ENCODE results near the gene UBIAD1. TPM values are rescaled to one million over a fixed set of nuclear protein-coding genes. Genes with fewer than 3 reads are reported as not detected.
A peak's percentile ranks its signal among the peaks of the same experiment; 100 is the strongest.

Gene UBIAD1
- total RNA-seq, 2 donors from 2014 or later: 13.1 to 23.2 TPM

DNA sequence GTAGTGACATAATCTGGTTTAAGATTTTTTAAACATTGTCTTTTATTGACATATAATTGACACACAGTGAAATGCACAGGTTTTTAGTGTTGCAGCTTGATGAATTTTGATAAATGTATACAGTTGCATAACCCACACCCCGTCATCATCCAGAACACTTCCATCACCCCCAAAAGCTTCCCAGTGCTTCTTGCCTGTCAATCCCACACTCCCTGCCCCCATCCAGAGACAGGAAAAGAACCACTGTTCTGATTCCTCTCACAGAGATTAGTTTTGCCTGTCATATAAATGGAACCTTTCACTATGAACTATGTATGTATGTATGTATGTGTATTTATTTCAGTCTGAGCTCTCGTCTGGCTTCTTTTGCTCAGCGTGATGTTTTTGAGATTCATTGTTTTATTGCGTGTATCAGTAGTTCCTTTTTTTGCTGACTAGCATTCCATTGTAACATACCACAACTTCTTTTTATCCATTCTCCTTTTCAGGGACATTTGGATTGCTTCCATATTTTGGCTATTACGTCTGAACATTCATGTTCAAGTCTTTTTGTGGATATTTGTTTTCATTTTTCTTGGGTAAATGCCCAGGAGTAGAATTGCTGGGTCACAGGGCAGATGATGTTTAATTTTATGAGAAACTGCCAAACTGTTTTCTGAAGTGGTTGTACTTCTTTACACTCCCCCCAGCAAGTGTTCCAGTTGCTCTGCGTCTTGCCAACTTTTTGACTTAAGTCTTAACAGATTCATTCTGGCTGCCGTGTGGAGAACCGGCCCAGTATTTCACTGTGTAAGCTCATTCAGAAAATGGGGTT is 8.7 kb downstream of the UBIAD1 start:
- DNase-seq (ENCODE audit: low spot score): no peak
- Histone ChIP-seq H3K9me3 (no peaks in the 10 kb centered on the region), H3K4me1 (ENCODE audit: control insufficient read depth in 1 of 2, low read depth in 2 of 2) (peaks cover 6 to 11% of the 10 kb centered on the region in 2 donors), H3K36me3 (peaks cover 10% of the 10 kb centered on the region), H3K27ac (peak overlapping the region in 1 of 2 donors; percentile 31), H3K4me3 (no peak overlapping the region), H3K27me3 (replicated peaks; ENCODE audit: insufficient read depth) (no peaks in the 10 kb centered on the region)
- peak; percentile 59 for ATAC-seq (ENCODE audit: insufficient number of reproducible peaks, low FRiP score, low read depth)
- TF ChIP-seq, protein P1, sequence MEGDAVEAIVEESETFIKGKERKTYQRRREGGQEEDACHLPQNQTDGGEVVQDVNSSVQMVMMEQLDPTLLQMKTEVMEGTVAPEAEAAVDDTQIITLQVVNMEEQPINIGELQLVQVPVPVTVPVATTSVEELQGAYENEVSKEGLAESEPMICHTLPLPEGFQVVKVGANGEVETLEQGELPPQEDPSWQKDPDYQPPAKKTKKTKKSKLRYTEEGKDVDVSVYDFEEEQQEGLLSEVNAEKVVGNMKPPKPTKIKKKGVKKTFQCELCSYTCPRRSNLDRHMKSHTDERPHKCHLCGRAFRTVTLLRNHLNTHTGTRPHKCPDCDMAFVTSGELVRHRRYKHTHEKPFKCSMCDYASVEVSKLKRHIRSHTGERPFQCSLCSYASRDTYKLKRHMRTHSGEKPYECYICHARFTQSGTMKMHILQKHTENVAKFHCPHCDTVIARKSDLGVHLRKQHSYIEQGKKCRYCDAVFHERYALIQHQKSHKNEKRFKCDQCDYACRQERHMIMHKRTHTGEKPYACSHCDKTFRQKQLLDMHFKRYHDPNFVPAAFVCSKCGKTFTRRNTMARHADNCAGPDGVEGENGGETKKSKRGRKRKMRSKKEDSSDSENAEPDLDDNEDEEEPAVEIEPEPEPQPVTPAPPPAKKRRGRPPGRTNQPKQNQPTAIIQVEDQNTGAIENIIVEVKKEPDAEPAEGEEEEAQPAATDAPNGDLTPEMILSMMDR (IDR thresholded peaks at IDR 0.05): no peak

DNA sequence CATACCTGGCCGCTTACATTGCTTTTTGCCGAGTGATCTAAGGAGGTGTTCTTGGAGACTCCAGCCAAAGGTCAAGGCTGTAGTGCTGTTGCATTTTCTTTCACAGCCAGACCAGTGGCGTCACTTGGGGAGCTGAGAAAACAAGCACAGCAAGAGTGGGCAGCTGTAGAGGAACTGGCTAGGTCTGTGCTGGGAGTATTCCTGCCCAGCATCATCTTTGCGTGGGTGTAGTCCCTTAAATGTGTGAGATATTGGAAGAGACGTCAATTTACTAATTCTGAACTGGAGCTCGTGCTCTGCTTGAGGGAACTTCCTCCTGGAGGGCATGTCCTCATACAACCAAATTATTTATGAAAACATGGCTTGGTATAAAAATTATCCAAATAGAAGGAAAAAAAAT is 10.2 kb downstream of the UBIAD1 start:
- TF ChIP-seq, protein P1 (IDR thresholded peaks at IDR 0.05): no peak
- no peaks in the 10 kb centered on the region for H3K9me3 ChIP-seq
- ATAC-seq (ENCODE audit: insufficient number of reproducible peaks, low FRiP score, low read depth): no peak

DNA sequence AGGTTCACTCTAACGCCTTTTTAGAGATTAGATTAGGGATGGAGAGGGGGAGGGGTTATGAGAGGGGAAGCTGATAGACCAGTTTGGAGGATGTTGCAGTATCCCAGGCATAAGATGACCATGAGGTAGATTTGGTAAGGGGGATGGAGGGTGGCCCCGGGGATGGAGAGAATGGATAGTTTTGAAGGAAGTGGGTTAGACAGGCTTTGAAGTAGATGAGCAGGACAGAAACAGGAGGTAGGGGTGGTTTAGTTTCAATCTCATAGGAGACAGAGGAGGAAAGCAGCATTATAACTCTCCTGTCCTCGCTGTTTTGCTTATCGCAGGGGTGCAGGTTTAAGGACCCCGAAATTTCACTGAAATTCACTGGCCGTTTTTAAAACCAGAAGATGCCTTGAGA is 11.8 kb downstream of the UBIAD1 start:
- H3K27ac ChIP-seq: no peak overlapping the region
- DNase-seq (ENCODE audit: low spot score): no peak
- peaks cover 6 to 11% of the 10 kb centered on the region in 2 donors for H3K4me1 ChIP-seq (ENCODE audit: control insufficient read depth in 1 of 2, low read depth in 2 of 2)
- H3K27me3 ChIP-seq (replicated peaks; ENCODE audit: insufficient read depth): no peaks in the 10 kb centered on the region
- H3K9me3 ChIP-seq: no peaks in the 10 kb centered on the region
- no peak overlapping the region for H3K4me3 ChIP-seq
- peaks cover 15% of the 10 kb centered on the region for H3K36me3 ChIP-seq
- TF ChIP-seq, protein P1 (IDR thresholded peaks at IDR 0.05): no peak
- ATAC-seq (ENCODE audit: insufficient number of reproducible peaks, low FRiP score, low read depth): no peak

More for the DNA sequence above, 10.2 kb downstream of the UBIAD1 start:
- Histone ChIP-seq H3K4me3 (no peak overlapping the region), H3K4me1 (ENCODE audit: control insufficient read depth in 1 of 2, low read depth in 2 of 2) (peaks cover 6 to 11% of the 10 kb centered on the region in 2 donors), H3K27me3 (replicated peaks; ENCODE audit: insufficient read depth) (no peaks in the 10 kb centered on the region), H3K27ac (no peak overlapping the region), H3K36me3 (peaks cover 15% of the 10 kb centered on the region)
- DNase-seq (ENCODE audit: low spot score): no peak

DNA sequence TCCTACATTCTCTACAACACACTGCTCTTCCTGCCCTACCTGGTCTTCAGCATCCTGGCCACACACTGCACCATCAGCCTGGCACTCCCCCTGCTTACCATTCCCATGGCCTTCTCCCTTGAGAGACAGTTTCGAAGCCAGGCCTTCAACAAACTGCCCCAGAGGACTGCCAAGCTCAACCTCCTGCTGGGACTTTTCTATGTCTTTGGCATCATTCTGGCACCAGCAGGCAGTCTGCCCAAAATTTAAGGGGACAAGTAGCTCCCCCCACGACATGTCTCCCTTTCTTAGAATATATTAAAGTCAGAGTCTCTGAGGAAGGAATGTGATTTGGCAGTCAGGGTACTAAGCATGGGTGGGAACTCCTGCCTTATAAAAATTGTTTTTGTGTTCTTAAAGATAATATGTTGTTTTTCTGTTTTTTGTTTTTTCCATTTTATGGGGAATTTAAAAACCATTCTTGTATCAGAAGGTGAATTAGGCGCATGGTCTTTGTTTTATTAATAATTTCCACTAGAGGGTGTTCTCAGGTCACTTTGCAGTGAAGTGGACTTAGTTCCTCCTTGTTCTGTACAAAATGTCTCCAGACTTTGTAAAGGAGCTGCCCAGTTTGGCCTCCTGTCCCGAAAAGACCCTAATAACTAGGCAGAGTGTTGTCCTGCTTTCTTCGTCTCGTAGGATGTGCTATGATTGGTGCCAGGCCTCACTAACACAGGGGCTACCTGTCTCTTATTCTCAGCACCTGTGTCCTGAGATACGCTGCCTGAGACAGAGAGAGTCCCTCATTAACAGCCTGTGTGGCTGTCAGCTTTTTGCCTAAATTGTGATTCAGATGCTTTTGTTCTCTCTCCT is 13.1 kb downstream of the UBIAD1 start:
- DNase-seq (ENCODE audit: low spot score): no peak
- Histone ChIP-seq H3K27ac (no peak overlapping the region), H3K36me3 (peaks cover 15% of the 10 kb centered on the region), H3K9me3 (no peaks in the 10 kb centered on the region), H3K27me3 (replicated peaks; ENCODE audit: insufficient read depth) (no peaks in the 10 kb centered on the region), H3K4me3 (no peak overlapping the region), H3K4me1 (ENCODE audit: control insufficient read depth in 1 of 2, low read depth in 2 of 2) (peaks cover 5 to 11% of the 10 kb centered on the region in 2 donors)
- TF ChIP-seq, protein P1 (IDR thresholded peaks at IDR 0.05): no peak
- no peak for ATAC-seq (ENCODE audit: insufficient number of reproducible peaks, low FRiP score, low read depth)

All from thoracic aorta (tissue), 2 donors.